HG03432 (cell line): ENCODE measurements around the gene BCL6B.
"Not testable (repeated sequence)": the region's sequence is repeated elsewhere in the genome, so short reads cannot be mapped to it uniquely, and the experiment has no call there.

ENCODE experiments used
- ATAC-seq: cut with Tn5 transposase; IDR thresholded peaks from one replicate; pipeline ENCODE4 v1.9.1; 2021; ENCODE audit warnings: mild to moderate bottlenecking, moderate library complexity; ENCODE audit not compliant: unreplicated experiment

The BCL6B gene

GRCh38 chr17:7022781-7023571 is at the start of gene BCL6B:
Gene BCL6B (plus strand): TSS chr17:7023050. CDS start chr17:7023672, 622 bp downstream.
- no peak for ATAC-seq

DNA sequence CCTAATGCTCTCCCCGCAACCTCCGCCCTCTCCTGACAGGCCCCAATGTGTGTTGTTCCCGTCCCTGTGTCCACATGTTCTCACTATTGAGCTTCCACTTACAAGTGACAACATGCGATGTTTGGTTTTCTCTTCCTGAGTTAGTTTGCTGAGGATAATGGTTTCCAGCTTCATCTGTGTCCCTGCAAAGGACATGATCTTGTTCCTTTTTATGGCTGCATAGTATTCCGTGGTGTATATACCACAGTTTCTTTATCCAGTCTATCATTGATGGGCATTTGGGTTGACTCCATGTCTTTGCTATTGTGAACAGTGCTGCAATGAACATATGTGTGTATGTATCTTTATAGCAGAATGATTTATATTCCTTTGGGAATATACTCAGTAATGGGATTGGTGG is 43.4 kb upstream of the BCL6B start:
- ATAC-seq: not testable (repeated sequence)

GRCh38 chr17:6981426-6981825 is 41.4 kb upstream of the BCL6B start:
- no peak for ATAC-seq

GRCh38 chr17:6985266-6985665 is 37.6 kb upstream of the BCL6B start:
- no peak for ATAC-seq

DNA sequence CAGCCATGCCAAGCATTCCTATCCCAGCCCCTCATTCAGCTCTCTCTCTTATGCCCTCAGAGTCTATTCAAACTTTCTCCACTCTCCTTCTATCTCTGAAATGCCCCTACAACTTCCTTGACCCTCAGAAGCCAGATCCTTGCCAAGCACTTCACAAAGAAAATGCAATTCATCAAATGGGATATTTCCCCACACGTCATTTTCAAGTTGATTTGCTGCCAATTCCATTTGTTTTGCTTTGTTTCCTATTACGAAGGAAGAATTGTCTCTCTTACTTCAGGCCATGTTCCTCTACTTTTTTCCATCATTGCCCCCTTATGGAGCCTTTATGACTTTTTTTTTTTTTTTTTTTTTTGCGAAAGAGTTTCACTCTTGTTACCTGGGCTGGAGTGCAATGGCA is 36.2 kb upstream of the BCL6B start:
- no peak for ATAC-seq

DNA sequence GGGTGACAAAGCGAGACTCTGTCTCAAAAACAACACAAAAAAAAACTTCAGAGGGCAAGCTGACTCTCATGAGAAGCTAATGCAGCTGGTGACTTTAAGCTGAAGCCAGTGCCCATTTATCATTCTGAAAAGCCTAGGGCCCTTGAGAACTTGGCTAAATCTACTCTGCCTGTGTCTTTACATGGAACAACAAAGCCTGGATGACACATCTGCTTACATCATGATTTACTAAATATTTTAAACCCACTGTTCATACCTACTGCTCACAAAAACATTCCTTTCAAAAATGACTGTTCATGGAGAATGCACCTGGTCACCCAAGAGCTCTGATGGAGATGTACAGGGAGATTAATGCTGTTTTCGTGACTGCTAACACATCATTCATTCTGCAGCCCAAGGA is 33.1 kb upstream of the BCL6B start:
- no peak for ATAC-seq

DNA sequence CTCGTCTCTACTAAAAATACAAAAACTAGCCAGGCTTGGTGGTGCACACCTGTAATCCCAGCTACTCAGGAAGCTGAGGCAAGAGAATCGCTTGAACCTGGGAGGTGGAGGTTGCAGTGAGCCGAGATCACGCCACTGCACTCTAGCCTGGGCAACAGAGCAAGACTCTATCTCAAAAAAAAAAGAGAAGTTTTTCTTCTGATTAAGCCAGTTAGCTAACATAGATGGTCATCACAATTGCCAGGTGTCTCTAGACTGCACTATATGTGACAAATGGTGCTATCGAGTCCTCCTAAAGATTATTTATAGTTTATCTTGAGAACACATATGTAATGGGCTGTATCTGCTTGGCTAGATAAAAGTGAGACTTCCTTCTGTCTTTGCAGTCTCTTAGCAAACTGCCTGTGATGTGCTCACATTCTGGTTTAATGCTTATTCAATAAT is 29.2 kb upstream of the BCL6B start:
- ATAC-seq: not testable (repeated sequence)

DNA sequence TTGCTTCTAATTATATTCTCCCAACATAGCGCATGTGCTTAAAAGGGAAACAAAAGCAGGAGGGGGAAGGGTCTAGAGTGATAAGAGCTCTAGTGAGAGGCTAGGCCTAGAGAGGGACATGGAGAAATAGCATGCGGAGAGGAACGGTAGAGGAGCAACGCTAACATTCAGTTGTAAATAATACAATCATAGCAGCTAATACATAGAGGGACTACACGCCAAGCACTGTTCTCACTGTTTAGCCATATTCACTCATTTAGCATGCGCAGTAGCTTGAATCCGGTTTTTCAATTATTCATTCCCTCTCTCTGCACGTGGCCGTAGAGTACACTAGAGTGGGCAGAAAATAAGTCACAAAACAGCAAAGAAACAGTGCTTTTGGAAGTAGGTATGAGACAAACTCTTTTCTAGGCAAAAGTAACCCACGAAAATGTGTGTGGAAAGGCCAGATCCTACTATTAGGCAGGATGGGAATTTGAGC is 28.7 kb upstream of the BCL6B start:
- ATAC-seq: no peak

DNA sequence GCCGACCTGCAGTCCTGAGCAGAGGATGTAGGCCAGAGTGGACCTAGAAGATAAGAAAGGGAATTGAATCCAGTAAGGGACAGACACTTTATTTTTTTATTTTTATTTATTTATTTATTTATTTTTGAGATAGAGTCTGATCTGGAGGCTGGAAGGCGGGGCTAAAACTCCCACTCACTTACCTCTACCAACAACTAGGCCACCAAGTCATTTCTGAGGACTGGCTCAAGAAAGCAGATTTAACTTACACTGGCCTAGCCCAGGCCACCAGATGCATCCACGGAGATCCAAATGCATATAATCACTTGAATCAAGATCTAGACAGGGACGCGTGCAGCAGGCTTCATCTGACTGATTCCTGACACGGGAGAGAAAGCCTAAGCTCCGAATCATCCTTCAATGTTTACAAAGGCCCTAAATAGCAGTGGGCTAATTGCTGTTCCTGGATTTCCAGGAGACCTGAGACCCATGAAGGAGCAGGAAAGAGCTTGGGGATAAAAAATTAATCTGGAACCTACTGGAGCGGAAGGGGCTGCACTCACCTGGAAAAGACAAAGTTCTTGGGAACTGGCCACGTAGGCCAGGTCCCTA is 28.1 kb upstream of the BCL6B start:
- ATAC-seq: no peak

DNA sequence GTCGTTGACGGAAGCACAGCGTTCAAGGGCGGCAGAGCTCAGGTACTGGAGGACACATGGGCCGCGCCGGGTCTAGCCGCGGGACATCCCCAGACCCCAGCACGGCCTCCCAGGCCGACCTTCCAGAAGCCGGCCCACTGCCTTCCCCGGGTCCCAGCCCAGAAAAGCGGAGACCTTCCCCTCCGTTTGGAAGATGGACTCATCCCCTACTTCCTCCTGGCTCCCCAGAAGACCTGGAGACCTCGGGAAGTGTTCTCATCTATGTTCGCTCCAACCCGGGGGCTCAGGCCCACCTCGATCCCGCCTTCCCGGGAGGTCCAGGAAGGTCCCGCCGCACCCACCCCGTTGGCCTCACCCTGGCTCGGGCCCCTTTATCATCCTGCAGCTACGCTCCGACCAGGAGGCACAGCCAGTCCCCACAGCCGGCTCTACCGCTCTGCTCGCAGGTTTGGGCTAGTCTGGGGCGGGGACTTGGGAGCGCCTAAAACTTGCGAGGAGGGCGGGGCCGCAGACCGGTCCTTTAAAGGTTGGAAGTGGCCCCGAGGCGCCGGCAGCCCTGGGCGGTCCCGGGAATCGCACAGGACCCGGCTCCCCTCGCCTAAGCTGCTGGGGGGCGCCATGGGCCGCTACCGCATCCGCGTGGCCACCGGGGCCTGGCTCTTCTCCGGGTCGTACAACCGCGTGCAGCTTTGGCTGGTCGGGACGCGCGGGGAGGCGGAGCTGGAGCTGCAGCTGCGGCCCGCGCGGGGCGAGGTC is 27.2 kb upstream of the BCL6B start, which contains the start of gene ALOX12:
Gene ALOX12 (plus strand): TSS at position 550 of the 756 bp plus-strand sequence. CDS start 69 bp downstream, at position 619.
- ATAC-seq: no peak

- no peak for ATAC-seq
These were observed 26.4 kb upstream of the BCL6B start for GRCh38 chr17:6996256-6997011.

DNA sequence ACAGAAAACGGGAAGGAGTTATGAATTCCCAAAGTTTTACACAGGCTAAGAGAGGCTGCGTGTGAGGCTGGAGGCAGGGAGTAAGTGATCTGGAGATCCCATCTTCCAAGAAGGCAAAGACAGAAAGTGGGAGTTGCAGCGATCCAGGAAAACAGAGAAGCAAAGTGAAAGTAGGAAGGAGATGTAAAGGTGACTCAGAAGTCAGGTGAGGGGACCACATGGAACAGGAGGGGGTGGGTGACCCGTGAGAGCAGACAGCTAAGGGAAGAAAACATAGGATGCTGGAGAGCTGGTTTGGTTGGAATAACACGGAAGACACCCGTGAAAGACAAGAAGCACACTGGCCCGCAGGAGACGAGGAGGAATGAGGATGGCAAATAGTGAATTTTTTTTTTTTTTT is 25.7 kb upstream of the BCL6B start:
- no peak for ATAC-seq

GRCh38 chr17:6998855-6999508 is 23.9 kb upstream of the BCL6B start:
- ATAC-seq: no peak

DNA sequence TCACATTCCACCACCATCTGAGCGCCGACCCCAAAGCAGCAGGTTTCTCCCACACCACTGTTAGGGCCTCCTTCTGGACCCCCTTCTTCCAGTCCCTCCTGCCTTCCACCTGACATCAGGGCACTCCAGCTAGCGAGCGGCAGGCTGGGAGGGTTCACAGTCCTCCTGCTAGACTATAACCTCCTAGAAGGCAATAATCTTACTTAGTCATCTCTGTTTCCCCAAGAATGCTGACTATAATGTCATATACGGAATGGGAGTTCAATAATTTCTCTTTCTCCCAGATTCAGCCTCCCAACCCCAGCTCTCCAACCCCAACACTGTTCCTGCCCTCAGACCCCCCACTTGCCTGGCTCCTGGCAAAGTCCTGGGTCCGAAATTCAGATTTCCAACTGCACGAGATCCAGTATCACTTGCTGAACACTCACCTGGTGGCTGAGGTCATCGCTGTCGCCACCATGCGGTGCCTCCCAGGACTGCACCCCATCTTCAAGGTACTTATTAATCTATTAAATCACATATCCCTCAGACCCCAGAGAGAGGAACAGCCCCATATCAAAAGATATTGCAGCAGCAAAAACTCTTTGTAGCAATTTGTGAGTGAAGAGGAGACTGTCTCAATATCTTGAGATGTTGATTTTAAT is 21.4 kb upstream of the BCL6B start:
- ATAC-seq: no peak

- no peak for ATAC-seq
These were observed 20.4 kb upstream of the BCL6B start for GRCh38 chr17:7002288-7003047.

GRCh38 chr17:7003745-7004144 is 19.1 kb upstream of the BCL6B start:
- no peak for ATAC-seq

DNA sequence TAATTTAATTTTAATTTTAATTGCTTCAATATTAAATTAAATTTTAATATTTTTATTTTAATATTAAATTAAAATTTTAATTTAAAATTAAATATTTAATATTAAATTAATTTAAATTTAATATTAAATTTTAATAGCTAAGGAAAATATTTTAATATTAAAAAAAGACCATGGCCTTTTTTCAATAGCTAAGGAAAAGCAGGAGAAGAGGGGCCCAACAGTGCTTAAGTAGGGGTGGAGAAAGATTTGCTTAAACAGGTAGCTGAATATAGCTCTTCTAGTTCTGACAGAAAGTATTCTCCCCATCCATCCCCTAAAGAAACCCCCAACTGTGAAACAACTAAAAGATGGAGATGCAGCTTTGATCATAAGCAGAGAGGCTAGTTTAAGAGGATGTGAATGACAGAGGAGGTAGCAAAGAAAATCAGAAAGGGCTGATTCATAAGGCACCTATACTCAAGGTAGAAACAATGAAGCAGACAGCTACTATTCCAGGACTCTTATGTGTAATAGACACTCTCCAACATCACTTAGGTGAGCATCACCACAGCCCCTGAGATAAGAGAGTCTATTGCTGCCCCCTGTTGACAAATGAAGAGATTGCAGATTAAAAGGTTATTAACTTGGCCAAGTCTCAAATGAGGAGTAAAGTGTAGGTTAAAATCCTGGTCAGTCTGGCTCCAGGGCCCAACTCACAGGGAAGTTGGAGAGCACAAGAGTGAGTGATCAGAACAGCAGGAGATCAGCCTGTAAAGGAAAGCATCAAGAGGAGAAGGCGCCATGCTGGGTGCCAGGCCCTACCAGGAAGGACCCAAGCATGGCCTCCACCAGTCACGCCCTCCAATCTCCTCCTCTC is 18.2 kb upstream of the BCL6B start:
- ATAC-seq: no peak

DNA sequence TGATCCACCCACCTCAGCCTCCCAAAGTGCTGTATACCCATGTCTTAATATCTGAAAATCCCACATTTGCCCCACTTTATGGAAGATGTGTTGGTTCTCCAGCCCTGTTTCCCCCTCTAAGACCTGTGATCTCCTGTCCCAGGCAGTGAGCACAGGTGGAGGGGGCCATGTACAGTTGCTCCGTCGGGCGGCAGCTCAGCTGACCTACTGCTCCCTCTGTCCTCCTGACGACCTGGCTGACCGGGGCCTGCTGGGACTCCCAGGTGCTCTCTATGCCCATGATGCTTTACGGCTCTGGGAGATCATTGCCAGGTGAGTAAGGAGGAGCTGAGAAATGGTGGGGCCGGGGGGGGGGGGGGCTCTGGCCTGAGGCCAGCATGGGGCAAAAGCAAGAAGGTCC is 17.1 kb upstream of the BCL6B start:
- ATAC-seq: no peak
